GM19467 (cell line): Measurements from ENCODE around the gene RPL28.
"Not testable (repeated sequence)": the region's sequence is repeated elsewhere in the genome, so short reads cannot be mapped to it uniquely, and the experiment has no call there.

Experiments
- ATAC-seq: cut with Tn5 transposase; IDR thresholded peaks from one replicate; pipeline ENCODE4 v1.9.1; 2021; ENCODE audit warnings: mild to moderate bottlenecking, moderate library complexity; ENCODE audit not compliant: unreplicated experiment

Gene RPL28

DNA sequence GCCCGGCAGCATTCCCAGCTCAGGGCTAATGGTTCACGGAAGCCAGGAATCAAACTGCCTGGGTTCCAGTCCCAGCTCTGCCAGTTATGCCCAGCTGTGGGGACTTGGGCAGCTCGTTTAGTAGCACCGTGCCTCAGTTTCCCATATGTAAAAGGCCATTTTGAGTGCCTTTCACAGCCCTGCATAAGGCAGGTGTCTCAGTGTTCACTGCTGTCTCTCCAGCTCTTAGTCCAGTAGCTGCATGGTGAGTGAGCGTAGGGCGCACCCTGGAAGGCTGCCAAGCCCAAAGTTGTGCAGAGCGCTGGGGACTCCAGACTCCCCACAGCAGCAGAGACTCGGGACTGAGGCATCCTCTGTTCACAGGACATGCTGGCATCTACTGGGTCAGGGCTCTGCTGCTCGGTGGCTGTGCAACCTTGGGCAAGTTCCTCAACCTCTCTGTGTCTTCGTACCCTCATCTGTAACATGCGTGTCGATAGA, 5.5 kb downstream of the RPL28 start:
- no peak for ATAC-seq

DNA sequence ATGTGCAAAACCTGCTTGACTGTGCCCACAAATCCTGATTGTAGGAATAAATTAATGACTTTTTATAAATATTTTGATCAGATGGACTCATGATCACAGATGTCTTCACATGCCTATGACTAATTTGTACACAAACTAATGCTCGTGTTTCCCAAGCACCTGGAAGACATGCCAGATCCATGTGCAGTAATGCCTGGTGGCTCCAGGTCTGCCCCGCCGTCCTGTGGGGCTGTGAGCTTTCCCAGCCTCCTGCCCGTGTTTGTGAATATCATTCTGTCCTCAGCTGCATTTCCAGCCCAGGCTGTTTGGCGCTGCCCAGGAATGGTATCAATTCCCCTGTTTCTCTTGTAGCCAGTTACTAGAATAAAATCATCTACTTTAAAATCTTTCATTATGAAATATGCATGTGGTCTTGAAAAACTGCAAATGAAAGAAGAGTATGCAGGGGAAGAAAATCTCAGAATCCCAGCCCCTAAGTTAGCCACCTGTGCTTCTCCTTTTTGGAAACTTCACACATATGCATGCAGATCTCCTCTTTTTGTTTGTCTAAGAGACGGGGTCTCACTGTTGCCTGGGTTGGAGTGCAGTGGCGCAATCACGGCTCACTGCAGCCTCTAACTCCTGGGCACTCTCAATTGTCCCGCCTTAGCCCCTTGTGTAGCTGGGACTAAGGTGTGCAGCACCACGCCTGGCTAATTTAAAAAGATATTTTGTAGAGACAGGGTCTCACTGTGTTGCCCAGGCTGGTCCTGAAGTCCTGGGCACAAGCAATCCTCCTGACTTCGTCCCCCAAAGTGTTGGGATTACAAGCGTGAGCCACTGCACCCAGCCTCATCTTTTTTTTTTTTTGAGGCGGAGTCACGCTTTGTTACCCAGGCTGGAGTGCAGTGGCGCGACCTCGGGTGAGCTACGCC, 6.2 kb downstream of the RPL28 start:
- no peak for ATAC-seq

DNA sequence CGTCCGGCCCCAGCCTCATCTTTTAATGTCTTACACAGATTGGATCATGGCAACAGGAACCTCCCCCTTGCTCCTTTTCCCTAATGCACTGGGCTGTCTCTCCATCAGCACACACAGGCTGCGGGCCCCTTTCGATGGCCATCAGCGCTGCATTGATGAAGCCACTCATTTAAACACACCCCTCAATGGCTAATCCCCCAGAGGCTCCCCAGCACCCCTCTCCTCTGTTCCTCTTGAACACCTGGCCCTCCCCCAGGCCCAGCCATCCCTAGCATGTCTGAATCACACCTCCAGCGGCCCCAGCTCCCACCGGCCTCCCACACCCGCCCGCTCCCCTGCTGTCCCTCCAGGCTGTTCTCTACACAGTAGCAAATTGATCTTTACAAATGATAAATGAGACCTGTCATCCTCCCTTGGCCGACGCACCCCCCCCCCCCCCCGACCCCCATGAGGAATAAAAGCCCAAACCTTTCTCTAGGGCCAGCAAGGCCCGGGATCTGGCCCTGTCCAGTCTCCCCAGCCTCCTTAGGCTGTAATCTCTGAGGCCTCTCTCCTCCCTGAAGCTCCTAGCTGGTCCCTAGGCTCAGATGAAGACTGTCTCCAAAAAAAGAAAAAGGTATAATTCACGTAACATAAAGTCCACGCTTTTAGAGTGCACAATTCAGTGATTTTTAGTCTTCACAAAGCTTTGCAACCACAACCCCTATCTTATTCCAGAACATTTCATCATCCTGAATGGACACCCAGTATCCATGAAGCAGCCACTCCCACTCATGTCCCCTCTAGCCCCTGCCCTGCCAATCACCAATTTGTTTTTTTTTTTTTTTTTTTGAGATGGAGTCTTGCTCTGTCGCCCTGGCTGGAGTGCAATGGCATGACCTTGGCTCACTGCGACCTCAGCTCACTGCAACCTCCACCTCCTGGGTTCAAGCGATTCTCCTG, 7.4 kb downstream of the RPL28 start:
- no peak for ATAC-seq

DNA sequence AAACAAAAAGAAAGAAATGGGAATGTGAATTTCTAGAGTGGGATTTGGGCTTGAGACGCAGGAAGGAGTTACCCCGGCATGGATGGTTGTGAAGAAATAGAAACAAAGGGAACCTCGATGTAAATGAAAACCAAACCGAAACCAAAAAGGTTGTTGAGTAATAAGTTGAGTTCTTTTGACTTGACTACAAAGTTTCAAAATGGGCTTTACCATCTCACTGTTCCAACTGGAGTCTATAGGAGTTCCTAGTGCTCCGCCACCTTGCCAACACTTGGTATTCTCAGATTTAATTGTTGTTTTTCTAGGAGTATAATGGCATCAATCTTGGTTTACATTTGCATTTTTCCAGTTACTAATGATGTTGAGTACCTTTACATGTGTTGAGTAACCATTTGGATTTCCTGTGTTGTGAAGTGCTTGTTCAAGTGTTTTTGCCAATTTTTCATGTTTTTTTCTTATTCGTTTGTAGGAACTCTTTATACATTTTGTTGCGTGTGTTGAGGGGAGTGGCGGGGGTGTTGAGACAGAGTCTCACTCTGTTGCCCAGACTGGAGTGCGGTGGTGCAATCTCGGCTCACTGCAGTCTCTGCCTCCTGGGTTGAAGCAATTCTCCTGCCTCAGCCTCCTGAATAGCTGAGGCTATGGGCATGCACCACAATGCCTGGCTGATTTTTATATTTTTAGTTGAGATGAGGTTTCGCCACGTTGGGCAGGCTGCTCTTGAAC, 12.6 kb downstream of the RPL28 start:
- no peak for ATAC-seq

DNA sequence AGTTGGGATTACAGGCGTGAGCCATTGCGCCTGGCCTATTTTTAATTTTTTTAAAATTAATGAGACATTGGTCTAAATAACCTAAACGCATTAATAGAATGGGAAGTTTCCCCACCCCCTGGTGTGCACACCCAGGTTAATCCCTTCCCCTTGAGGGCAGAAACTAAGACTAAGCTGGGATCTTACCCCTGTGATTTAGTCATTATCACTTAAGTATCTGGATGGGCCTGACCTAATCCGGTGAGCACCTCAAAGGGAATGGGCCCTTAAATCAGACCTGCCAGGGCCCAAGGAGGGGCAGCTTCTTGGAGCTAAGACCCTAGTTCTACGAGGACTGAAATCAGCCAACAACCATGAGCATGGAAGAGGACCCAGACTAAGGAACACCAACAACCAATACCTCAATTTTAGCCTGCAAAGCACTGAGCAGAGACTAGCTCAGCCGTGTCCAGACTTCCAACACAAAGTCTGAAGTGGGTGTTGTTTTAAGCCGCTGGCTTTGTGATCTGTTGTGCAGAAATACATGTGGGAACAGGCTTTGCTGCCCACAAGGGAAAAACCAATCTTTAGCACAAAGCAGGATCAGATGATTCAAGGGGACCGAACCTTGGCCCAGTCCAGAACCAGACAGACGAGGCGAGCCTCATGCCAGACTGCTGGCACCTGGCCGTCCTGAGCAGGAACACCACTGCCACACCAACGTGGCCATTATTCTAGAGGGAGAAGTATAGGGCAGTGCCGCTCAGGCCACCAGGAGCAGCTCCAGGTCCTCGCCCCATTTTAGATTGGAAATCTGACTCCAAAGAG, 14.8 kb downstream of the RPL28 start:
- ATAC-seq, result no peak

DNA sequence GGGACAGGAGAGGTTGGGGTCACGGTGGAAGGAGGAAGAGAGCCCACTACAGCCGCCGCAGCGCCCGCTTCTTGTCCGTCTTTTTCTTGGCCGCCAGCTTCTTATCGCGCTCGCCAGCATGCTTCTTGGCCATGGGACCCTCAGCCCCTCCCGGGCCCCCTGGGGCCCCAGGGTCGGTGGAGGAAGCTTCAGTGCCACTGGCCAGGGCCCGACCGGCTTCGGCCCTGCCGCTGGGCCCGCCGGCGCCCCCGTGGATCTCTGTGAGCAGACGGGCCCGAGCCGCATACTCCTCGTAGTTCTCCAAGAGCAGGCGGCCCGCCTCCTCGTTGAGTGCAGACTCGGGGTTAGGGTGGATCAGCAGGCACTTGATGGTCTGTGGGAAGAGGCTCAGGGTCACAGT, 15.7 kb downstream of the RPL28 start:
- ATAC-seq, result not testable (repeated sequence)

DNA sequence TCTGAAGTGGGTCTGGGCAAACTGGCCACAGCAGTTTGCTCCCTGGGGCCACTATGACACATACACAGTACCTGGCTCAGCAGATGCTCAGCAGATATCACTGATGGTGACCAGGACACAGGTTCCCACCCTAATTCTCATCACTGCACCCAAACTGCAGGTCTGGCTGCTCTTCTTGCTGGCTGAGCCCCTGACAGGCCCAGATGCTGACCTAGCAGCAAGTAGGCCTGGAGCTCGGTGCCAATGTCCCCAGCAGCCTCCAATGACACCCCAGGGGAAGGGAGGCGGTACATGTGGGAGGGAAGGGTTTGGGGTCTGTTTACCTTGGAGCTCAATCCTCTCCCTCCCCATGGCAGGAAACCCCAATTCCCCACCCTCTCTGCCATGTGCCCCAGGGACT, 16.8 kb downstream of the RPL28 start:
- no peak for ATAC-seq

DNA sequence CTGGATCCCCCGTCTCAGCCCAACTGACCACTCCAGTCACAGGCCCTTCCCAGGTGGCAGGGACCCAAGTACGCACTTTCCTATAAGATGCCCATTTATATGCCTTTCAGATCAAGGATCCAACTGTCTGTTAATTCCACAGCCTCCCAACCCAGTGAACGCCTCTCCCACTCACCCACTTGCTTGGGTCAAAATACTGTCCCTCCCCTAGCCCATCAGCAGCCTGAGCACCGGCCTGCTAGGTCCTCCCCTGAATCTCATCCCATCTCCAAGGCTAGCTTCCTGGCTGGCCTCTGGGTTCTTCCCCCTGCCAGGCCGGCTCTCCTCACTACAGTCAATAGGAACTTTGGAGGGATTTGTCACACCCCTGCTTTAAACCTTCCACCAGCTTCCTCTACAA, 19.9 kb downstream of the RPL28 start:
- no peak for ATAC-seq

DNA sequence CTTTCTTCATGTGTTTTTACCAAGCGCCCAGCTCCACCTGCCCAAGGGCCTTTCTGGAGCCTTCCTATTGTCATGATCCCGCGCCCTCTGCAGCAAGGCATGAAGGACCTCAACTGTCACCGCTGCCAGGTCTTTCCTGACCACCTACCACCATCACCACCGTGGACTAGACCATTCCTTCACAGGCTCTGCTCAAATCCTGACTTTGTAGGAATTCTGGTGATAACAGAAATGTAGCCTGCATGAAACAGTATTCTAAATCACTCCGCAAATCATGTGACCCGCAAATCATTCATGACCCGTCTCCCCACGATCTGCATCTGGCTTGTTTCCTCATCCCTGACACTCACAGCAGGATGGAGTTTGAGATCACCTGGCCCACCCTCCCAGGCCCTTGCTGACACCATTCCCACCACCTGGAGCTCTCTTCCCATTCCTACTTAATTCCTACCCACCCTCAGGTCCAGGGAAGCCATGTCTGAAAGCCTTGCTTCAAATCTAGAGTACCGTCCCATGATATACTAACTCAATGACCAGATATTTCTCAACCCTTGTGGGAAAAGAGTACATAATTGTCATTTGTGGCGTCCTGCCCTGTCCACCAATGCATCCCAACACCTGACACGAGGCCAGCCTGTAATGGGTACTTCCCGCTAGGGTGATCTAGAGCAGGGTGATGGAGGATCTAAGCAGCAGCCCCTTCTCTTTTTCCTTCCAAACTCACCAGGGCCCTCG, 20.5 kb downstream of the RPL28 start:
- ATAC-seq, result no peak

DNA sequence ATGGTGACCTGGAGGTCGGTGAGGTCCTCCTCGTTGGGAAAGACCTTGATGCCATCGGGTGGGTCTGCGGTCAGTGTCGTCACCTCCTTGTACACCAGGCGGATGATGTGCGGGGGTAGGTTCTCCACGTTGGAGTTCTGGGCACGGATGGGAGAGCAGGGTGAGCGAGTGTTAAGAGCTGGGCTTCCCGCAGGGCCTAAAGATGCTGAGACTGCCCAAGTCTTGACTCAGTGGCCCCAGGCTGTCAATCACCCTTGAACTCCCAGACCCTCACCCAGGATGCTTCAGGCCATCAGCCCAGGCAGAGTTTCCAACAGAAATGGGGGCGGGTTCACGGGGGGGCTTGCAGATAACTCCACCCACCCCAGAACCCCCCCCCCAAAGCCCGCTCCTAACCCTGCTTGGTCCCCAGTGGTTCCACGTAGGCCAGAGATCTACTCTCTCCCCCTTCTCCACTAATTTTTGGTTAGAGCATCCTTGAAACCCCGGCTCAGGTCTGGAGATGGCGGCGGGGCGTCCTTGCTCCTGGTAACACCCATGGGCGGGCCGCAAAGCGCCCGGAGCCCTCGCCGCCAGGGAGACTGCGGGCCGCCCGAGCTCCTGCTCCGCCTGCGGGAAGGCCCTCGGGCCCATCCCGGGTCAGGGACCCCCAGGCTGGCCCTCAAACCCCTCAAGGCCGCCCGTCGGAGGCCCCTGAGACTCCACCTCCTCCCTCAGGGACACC, 21.3 kb downstream of the RPL28 start:
- ATAC-seq, result no peak

DNA sequence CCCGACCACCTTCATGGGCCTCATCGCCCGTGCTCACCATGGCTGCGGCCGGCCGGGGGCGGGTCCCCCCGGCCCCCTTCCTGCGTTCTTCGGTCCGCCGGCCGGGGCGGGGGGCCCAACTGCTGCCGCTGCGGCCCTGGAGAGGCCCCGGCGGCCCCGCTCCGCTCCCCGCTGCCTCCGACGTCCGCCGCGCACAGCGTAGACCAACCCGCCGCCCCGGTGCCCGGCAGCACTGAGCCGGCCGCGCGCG, 21.7 kb downstream of the RPL28 start, which contains the start of gene UBE2S:
UBE2S (minus strand) TSS at position 239 of the 250 bp plus-strand sequence; CDS start at position 40, 199 bp downstream.
- peak; percentile 8 for ATAC-seq

DNA sequence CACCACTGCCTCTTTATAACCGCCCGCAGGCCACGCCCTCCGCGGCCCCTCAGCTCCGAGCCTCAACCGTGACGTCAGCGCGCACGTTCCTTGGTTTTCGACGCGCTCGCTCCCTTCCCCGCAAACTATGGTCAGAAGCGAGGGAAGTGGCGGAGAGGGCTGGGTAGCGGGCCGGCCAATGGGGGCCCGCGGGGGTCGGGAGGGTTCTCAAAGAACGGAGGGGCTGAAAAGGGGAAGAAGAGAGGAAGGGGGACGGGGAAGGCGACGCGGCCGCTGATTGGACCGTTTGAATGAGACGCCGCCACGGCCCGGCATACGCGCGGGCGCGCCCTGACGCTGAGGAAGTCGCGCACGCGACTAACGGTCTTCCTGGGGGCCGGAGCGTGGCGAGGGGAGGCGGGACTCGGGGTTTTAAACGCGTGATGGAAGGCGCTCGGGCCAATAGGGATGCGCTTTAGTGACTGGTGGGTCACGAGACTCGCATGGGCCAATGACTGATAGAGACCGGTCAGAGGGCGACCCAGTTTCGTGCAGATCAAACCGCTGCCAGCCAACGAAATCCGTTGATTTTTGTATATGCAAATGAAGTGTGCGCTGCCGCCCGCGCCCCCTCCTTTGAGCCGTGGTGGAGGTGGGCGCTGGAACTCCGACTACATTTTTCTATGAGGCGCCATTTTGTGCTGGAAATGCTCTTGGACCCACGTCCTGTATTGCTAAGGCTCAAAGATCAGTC, 22.2 kb downstream of the RPL28 start:
- ATAC-seq, result peak; percentile 77

DNA sequence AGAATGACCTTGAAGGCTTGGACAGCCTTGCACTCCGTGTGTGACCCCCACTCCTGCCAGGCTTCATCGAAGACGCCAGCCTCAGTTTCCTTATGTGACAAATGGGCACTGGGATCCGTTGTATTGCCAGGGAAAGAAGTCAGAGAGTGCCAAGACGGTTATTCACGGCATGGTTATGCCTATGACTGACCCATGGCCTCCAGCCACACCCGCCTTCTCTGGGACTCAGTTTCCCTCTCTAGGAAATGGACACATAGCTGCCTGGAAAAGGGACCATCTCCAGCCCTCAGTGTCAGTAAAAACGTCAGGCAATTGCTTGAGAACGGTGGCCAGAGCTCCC, 22.8 kb downstream of the RPL28 start:
- ATAC-seq, result no peak

DNA sequence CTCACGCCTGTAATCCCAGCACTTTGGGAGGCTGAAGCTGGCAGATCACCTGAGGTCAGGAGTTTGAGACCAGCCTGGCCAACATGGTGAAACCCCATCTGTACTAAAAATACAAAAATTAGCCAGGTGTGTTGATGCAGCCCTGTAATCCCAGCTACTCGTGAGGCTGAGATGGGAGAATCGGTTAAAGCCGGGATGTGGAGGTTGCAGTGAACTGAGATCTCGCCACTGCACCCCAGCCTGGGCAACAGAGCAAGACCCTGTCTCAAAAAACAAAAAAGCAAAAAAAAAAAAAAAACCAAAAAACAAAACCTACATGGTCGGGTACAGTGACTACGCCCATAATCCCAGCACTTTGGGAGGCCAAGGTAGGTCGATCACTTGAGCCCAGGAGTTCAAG, 23.4 kb downstream of the RPL28 start:
- not testable (repeated sequence) for ATAC-seq

DNA sequence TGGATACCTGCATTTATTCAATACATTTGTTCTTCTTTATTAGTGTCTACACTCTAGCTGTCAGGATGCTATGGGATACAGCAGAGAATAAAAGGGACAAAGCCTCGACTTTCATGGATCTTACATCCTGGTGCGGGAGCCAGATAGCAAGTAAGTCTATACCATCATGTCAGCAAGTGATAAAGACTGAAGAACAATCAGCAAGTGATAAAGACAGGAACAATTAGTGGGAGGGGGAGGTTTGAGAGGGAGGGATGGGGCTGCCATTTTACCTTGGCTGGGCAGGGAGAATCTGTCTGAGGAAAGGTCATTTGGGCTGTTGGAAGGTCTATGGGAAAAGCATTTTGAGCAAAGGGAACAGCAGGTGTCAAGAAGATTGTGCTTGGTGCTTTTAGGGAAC, 24.4 kb downstream of the RPL28 start:
- ATAC-seq, result no peak

DNA sequence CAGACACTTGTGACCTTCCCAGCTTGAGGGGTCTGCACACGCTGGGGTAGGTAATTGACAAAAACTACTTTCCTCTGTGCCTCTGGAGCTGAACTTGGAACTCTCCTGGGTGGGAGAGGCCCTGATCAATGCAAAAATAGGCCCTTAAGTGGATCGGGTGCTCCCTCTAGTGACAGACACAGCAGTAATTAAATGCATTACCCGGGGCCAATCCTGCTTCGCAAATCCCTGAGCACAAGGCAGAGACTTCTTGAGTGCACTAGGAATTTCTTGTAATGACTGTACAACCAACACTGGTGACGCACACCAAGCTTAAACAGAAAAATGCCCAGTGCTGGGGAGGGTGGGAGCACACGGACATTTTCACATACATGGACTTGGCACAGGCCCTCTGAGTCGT, 32.5 kb downstream of the RPL28 start:
- no peak for ATAC-seq

DNA sequence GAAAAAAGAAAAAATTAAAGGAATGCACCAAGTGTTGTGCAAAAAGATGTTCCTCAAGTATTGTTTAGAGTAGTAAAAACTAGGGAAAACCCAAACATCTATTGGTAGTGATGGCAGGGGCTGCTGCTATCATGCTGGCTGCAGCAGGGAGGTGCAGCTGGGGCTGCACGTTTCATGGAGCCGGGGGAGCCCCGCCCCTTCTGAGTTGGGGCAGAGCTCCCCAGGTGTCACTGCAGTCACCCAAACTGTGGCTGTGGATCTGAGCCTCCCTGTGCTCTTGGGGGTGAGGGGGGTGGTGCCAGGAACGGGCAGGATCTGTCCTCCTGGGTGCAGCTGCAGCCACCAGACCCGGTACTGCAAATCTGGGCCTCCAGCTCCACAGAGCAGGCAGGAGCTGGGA, 33.4 kb downstream of the RPL28 start:
- ATAC-seq, result no peak

DNA sequence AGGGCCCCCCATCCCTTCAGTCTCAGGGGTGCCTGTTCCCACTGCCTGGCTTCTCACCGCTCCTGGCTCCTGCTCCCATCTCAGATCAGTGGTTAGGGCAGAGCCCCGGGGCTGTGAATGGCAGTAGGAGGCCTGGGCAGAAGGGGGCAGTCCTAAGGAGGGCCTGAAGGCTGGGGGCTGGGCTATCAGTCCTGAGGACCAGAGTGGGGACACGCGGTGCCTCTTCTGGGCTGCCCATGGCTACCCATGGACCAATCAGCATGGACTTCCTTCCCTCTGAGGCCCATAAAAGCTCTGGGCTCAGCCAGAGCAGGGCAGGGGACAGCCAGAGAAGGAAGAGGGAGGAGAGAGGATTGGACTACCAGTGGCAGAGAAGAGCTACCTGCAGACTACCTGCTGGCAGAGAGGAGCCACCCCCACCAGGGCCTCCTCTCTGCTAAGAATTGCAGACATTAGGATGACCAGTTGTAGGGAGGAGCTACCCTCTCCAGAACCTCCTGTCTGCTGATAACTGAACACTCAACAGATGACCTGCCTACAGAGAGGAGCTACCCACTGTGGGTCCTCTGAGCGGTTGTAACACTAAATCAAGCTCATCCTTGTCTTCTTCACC, 34.0 kb downstream of the RPL28 start:
- no peak for ATAC-seq
